Gastrocnemius medialis (tissue), 4 donors: ENCODE measurements around the gene RAD23B.

Experiments
- POLR2A ChIP-seq, 2 donors: fragments of 450-650 bp; IDR thresholded peaks; one replicate each; pipeline ENCODE4 v1.6.1; 2017; ENCODE audit warnings: antibody characterized with exemption in 2 of 2, mild to moderate bottlenecking in 2 of 2, moderate library complexity in 2 of 2
- TF ChIP-seq, protein P1 (sequence below), 5 experiments: fragments of 450-650 bp in 3 of 5; fragments of 200-600 bp in 2 of 5; sonication (generic) in 2 of 5; IDR thresholded peaks in 4 of 5; conservative IDR thresholded peaks in 1 of 5; 1 replicate in 4 of 5; 2 replicates in 1 of 5; pipeline ENCODE4 v1.5.1; 2016 to 2019; ENCODE audit warnings: antibody characterized with exemption in 5 of 5, mild to moderate bottlenecking in 3 of 5, moderate library complexity in 3 of 5

DNA sequence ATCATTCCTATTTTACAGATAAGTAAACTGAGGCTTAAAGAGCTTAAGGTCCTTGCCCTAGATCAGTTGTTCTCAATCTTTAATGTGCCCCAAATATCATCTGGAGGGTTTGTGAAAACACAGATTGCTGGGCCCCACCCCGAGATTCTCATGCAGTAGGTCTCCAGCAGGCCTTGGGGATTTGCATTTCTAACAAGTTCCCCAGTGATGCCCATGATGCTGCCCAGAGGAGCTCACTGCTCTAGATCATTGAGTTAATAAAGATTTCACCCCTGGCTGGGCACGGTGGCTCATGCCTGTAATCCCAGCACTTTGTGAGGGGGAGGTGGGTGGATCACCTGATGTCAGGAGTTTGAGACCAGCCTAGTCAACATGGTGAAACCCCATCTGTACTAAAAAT, 42.8 kb upstream of the RAD23B start:
- TF ChIP-seq, protein P1, sequence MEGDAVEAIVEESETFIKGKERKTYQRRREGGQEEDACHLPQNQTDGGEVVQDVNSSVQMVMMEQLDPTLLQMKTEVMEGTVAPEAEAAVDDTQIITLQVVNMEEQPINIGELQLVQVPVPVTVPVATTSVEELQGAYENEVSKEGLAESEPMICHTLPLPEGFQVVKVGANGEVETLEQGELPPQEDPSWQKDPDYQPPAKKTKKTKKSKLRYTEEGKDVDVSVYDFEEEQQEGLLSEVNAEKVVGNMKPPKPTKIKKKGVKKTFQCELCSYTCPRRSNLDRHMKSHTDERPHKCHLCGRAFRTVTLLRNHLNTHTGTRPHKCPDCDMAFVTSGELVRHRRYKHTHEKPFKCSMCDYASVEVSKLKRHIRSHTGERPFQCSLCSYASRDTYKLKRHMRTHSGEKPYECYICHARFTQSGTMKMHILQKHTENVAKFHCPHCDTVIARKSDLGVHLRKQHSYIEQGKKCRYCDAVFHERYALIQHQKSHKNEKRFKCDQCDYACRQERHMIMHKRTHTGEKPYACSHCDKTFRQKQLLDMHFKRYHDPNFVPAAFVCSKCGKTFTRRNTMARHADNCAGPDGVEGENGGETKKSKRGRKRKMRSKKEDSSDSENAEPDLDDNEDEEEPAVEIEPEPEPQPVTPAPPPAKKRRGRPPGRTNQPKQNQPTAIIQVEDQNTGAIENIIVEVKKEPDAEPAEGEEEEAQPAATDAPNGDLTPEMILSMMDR (IDR thresholded peaks at IDR 0.05 in 4 of 5, conservative IDR thresholded peaks at IDR 0.05 in 1 of 5), result no peak
- TF ChIP-seq POLR2A (IDR thresholded peaks at IDR 0.05), result no peak
